DOHH2 (cell line): ENCODE measurements around the gene ERAL1.

Source experiments
- EZH2phosphoT487 ChIP-seq: fragments of 200-600 bp; sonication (generic); IDR thresholded peaks from 2 replicates; pipeline ENCODE4 v1.6.1; 2017; ENCODE audit warnings: borderline replicate concordance, mild to moderate bottlenecking, antibody characterized with exemption, low read length, moderate library complexity, mixed read lengths
- TF ChIP-seq, protein P1 (sequence below): fragments of 200-600 bp; sonication (generic); IDR thresholded peaks from one replicate; pipeline ENCODE4 v1.5.1; 2014; ENCODE audit warnings: antibody characterized with exemption, mild to moderate bottlenecking, low read depth, low read length; ENCODE audit not compliant: poor library complexity, severe bottlenecking

DNA sequence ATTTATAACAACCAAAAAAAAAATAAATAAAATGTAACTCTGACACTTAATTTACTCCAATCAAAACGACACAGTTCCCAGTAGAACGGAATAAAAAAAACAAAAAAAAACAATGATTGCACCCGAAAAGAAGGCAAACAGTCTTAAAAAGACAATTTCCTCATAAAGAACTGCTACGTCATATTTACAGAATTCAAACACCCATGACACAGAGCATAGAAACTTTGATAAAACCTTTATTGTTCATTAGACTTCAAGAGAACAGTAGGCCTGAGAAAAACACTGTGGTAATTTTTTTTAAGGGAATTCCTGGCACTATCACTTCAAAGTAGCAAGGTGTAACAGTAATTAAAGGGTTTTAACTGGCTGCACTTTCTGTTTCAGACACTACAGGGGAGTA lies 38.3 kb upstream of the ERAL1 start:
- TF ChIP-seq, protein P1, sequence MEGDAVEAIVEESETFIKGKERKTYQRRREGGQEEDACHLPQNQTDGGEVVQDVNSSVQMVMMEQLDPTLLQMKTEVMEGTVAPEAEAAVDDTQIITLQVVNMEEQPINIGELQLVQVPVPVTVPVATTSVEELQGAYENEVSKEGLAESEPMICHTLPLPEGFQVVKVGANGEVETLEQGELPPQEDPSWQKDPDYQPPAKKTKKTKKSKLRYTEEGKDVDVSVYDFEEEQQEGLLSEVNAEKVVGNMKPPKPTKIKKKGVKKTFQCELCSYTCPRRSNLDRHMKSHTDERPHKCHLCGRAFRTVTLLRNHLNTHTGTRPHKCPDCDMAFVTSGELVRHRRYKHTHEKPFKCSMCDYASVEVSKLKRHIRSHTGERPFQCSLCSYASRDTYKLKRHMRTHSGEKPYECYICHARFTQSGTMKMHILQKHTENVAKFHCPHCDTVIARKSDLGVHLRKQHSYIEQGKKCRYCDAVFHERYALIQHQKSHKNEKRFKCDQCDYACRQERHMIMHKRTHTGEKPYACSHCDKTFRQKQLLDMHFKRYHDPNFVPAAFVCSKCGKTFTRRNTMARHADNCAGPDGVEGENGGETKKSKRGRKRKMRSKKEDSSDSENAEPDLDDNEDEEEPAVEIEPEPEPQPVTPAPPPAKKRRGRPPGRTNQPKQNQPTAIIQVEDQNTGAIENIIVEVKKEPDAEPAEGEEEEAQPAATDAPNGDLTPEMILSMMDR, result no peak
- TF ChIP-seq EZH2phosphoT487, result no peak
